HG02943 (cell line): ENCODE data around the gene TBX10.
"Not testable (repeated sequence)": the region's sequence is repeated elsewhere in the genome, so short reads cannot be mapped to it uniquely, and the experiment has no call there.

Experiments used
- ATAC-seq: cut with Tn5 transposase; IDR thresholded peaks from one replicate; pipeline ENCODE4 v1.9.1; 2021; ENCODE audit warnings: mild to moderate bottlenecking, low read depth, moderate library complexity; ENCODE audit not compliant: unreplicated experiment

Gene TBX10

GRCh38 chr11:67664696-67665540 lies 25.4 kb upstream of the TBX10 start:
- no peak for ATAC-seq

- ATAC-seq = no peak
Observed at GRCh38 chr11:67664213-67664585, 24.6 kb upstream of the TBX10 start.

- no peak for ATAC-seq
Observed at GRCh38 chr11:67663532-67664212, 24.1 kb upstream of the TBX10 start.

- no peak for ATAC-seq
Observed at GRCh38 chr11:67662835-67663531, 23.4 kb upstream of the TBX10 start.

GRCh38 chr11:67662142-67662834 lies 22.7 kb upstream of the TBX10 start:
- no peak for ATAC-seq

- not testable (repeated sequence) for ATAC-seq
Observed at GRCh38 chr11:67660752-67661151, 21.2 kb upstream of the TBX10 start.

GRCh38 chr11:67659651-67660165 lies 20.1 kb upstream of the TBX10 start:
- ATAC-seq = not testable (repeated sequence)

GRCh38 chr11:67657300-67657699 lies 17.7 kb upstream of the TBX10 start:
- ATAC-seq = no peak

GRCh38 chr11:67656278-67656922 lies 16.8 kb upstream of the TBX10 start:
- ATAC-seq = no peak

GRCh38 chr11:67654225-67654624 lies 14.7 kb upstream of the TBX10 start:
- no peak for ATAC-seq

- ATAC-seq = no peak
Observed at GRCh38 chr11:67652965-67653845, 13.6 kb upstream of the TBX10 start.

- no peak for ATAC-seq
Observed at GRCh38 chr11:67651976-67652781, 12.6 kb upstream of the TBX10 start.

GRCh38 chr11:67649634-67650510 lies 10.3 kb upstream of the TBX10 start:
- no peak for ATAC-seq

- no peak for ATAC-seq
Observed at GRCh38 chr11:67648796-67649613, 9.4 kb upstream of the TBX10 start.

GRCh38 chr11:67648140-67648795 lies 8.7 kb upstream of the TBX10 start:
- no peak for ATAC-seq

- ATAC-seq = no peak
Observed at GRCh38 chr11:67647471-67647870, 7.9 kb upstream of the TBX10 start.
